Upper lobe of left lung (tissue), 6 donors: Measurements from ENCODE around the gene WDFY3. TPM values are rescaled to one million over a fixed set of nuclear protein-coding genes. Genes with fewer than 3 reads are reported as not detected.

Experiments
- ATAC-seq, 2 donors: fragments of 200-7000 bp; cut with Tn5 transposase; one replicate each; pipeline ENCODE4 v1.9.1; 2022; ENCODE audit warnings: mild to moderate bottlenecking in 2 of 2, moderate library complexity in 2 of 2; ENCODE audit not compliant: low FRiP score in 2 of 2
- DNase-seq, 2 donors: peaks; one replicate each; pipeline ENCODE4 v3.0.0-alpha.2; 2019 to 2020
- H3K27ac ChIP-seq, 4 donors: fragments of 200-600 bp; sonication (generic); one replicate each; pipeline ENCODE4 v1.5.1; 2016 to 2019
- H3K27me3 ChIP-seq, 4 donors: fragments of 200-600 bp; sonication (generic); one replicate each; pipeline ENCODE4 v1.5.1; 2017 to 2019
- H3K36me3 ChIP-seq, 4 donors: fragments of 200-600 bp; sonication (generic); one replicate each; pipeline ENCODE4 v1.5.1; 2016 to 2019
- H3K4me1 ChIP-seq, 4 donors: fragments of 200-600 bp; sonication (generic); one replicate each; pipeline ENCODE4 v1.5.1; 2018 to 2019
- H3K4me3 ChIP-seq, 4 donors: fragments of 200-600 bp; sonication (generic); one replicate each; pipeline ENCODE4 v1.5.1; 2017 to 2019; ENCODE audit warnings: mild to moderate bottlenecking in 2 of 4, moderate library complexity in 1 of 4
- H3K9me3 ChIP-seq, 4 donors: fragments of 200-600 bp; sonication (generic); one replicate each; pipeline ENCODE4 v1.5.1; 2018 to 2019
- EP300 ChIP-seq, 4 donors: sonication (generic); formaldehyde crosslinking; IDR thresholded peaks; one replicate each; pipeline ENCODE4 v1.5.1; 2017; ENCODE audit warnings: antibody characterized with exemption in 4 of 4, control low read depth in 2 of 4
- POLR2A ChIP-seq, 4 donors: fragments of 450-650 bp; IDR thresholded peaks; one replicate each; pipeline ENCODE4 v1.5.1; 2016 to 2017; ENCODE audit warnings: antibody characterized with exemption in 4 of 4, mild to moderate bottlenecking in 2 of 4
- POLR2AphosphoS5 ChIP-seq, 2 donors: sonication (generic); formaldehyde crosslinking; IDR thresholded peaks; one replicate each; pipeline ENCODE4 v1.5.1; 2017; ENCODE audit warnings: antibody characterized with exemption in 2 of 2
- WGBS, 2 donors: methylation state at CpG; one replicate each; pipeline ENCODE4 v1.1.5; 2017 to 2018; 5-methylcytosine and 5-hydroxymethylcytosine counted together
- total RNA-seq, 6 donors: library from RNA; depleted of rRNA in 4 of 6; stranded (reverse); fragments of >200 nt in 4 of 6; gene quantifications; one replicate each; pipeline versions ENCODE4 v1.1.0 to v1.2.1, GENCODE V29; 2016 to 2021
- TF ChIP-seq, protein P1 (sequence below), 6 experiments: fragments of 450-650 bp in 4 of 6; fragments of 200-600 bp in 2 of 6; sonication (generic) in 2 of 6; IDR thresholded peaks; one replicate each; pipeline ENCODE4 v1.5.1; 2016 to 2019; ENCODE audit warnings: antibody characterized with exemption in 6 of 6
- donor health status: DM: no; HTN: no; CAD: no; lungs with moderate emphysema.
- donor health status: DM: no; HTN: yes; CAD: no; lungs with severe emphysema.

Gene WDFY3
- total RNA-seq, 6 donors from 2014 or later, result 52.0 to 159 (median 103) TPM

DNA sequence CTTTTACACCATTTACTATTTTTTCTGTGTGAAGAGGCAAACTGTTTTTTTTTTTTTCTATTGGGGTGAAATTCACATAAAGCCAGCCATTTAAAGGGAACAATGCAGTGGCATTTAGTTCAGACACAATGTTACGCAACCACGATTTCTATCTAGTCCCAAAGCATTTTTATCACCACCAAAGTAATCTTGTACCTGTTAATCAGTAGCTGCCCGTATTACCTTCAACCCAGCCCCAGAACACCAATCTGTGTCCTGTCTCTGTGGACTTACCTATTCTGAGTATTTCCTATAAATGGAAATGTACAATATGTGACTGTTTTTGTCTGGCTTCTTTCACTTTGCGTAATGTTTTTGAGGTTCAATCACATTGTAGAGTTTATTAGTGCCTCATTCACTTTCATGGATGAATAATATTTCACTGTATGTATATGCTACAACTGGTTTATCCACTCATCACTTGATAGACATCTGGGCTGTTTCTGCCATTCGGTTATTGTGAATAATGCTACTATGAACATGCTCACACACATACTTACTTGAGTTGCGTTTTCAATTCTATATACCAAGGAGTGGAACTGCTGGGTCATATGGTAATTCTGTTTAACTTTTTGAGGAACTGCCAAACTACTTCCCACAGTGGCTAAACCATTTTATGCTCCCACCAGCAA is 267.4 kb downstream of the WDFY3 start:
- DNase-seq, result no peak
- H3K9me3 ChIP-seq, result no peaks in the 10 kb centered on the region
- no peaks in the 10 kb centered on the region for H3K27me3 ChIP-seq
- no peak overlapping the region for H3K4me3 ChIP-seq
- TF ChIP-seq POLR2AphosphoS5 (IDR thresholded peaks at IDR 0.05), result no peak
- TF ChIP-seq, protein P1, sequence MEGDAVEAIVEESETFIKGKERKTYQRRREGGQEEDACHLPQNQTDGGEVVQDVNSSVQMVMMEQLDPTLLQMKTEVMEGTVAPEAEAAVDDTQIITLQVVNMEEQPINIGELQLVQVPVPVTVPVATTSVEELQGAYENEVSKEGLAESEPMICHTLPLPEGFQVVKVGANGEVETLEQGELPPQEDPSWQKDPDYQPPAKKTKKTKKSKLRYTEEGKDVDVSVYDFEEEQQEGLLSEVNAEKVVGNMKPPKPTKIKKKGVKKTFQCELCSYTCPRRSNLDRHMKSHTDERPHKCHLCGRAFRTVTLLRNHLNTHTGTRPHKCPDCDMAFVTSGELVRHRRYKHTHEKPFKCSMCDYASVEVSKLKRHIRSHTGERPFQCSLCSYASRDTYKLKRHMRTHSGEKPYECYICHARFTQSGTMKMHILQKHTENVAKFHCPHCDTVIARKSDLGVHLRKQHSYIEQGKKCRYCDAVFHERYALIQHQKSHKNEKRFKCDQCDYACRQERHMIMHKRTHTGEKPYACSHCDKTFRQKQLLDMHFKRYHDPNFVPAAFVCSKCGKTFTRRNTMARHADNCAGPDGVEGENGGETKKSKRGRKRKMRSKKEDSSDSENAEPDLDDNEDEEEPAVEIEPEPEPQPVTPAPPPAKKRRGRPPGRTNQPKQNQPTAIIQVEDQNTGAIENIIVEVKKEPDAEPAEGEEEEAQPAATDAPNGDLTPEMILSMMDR (IDR thresholded peaks at IDR 0.05), result no peak
- no peak for TF ChIP-seq EP300 (IDR thresholded peaks at IDR 0.05)
- no peak for TF ChIP-seq POLR2A (IDR thresholded peaks at IDR 0.05)
- H3K4me1 ChIP-seq, result no peaks in the 10 kb centered on the region
- H3K36me3 ChIP-seq, result peaks cover 22 to 88% (median 54%) of the 10 kb centered on the region in 4 donors
- no peak for ATAC-seq
- 90 to 94% methylated on average over 6 of the region's 6 CpGs for WGBS, 2 donors
- H3K27ac ChIP-seq, result no peak overlapping the region

- no peak for TF ChIP-seq POLR2A (IDR thresholded peaks at IDR 0.05)
- no peak for TF ChIP-seq POLR2AphosphoS5 (IDR thresholded peaks at IDR 0.05)
- TF ChIP-seq EP300 (IDR thresholded peaks at IDR 0.05), result no peak
- TF ChIP-seq, protein P1 (IDR thresholded peaks at IDR 0.05), result no peak
- DNase-seq, result no peak
- H3K27ac ChIP-seq, result no peak overlapping the region
These were observed 268.8 kb downstream of the WDFY3 start for GRCh38 chr4:84697615-84698201.

DNA sequence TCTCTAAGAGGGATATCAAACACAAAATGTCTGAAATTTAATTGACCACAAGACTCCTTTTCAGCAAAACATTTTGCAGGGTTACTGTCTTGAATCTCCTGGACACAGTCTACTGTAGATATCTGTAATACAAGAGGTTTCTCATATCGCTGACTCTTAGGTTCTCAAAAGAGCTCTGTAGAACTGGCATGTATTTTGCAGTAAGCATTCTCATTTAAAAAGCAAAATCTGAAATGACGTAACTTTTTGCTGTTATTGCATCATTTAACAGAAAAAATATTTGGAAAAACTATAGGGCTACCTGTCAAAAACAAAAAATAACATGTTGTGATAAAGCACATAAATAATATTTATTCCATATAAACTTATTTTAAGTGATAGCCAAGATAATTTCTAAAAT is 269.3 kb downstream of the WDFY3 start:
- ATAC-seq, result no peak
- H3K36me3 ChIP-seq, result peaks cover 18 to 87% (median 46%) of the 10 kb centered on the region in 4 donors
- WGBS, 2 donors, result 91 to 92% methylated on average over 2 of the region's 2 CpGs

More at GRCh38 chr4:84697615-84698201, 268.8 kb downstream of the WDFY3 start:
- Histone ChIP-seq H3K4me1 (no peaks in the 10 kb centered on the region), H3K9me3 (no peaks in the 10 kb centered on the region), H3K27me3 (no peaks in the 10 kb centered on the region), H3K36me3 (peaks cover 18 to 87% (median 50%) of the 10 kb centered on the region in 4 donors), H3K4me3 (no peak overlapping the region)
- ATAC-seq, result no peak
- WGBS, 2 donors, result 81 to 82% methylated on average over 4 of the region's 4 CpGs

GRCh38 chr4:84691800-84692199 is 274.7 kb downstream of the WDFY3 start:
- no peak overlapping the region for H3K27ac ChIP-seq
- peaks cover 0 to 5% (median 1%) of the 10 kb centered on the region in 4 donors for H3K4me1 ChIP-seq
- H3K27me3 ChIP-seq, result no peaks in the 10 kb centered on the region
- H3K36me3 ChIP-seq, result peaks cover 16 to 94% (median 52%) of the 10 kb centered on the region in 4 donors
- 91 to 93% methylated on average over 1 of the region's 1 CpG for WGBS, 2 donors
- DNase-seq, result no peak
- no peaks in the 10 kb centered on the region for H3K9me3 ChIP-seq
- H3K4me3 ChIP-seq, result no peak overlapping the region
- no peak for ATAC-seq
- no peak for TF ChIP-seq EP300 (IDR thresholded peaks at IDR 0.05)
- TF ChIP-seq, protein P1 (IDR thresholded peaks at IDR 0.05), result no peak
- TF ChIP-seq POLR2AphosphoS5 (IDR thresholded peaks at IDR 0.05), result no peak
- TF ChIP-seq POLR2A (IDR thresholded peaks at IDR 0.05), result no peak

More for the DNA sequence above, 269.3 kb downstream of the WDFY3 start:
- H3K27ac ChIP-seq, result no peak overlapping the region
- H3K9me3 ChIP-seq, result no peaks in the 10 kb centered on the region
- TF ChIP-seq POLR2A (IDR thresholded peaks at IDR 0.05) (no peak), EP300 (IDR thresholded peaks at IDR 0.05) (no peak), POLR2AphosphoS5 (IDR thresholded peaks at IDR 0.05) (no peak)
- TF ChIP-seq, protein P1 (IDR thresholded peaks at IDR 0.05), result no peak
- peaks cover 0 to under 1% (median 0%) of the 10 kb centered on the region in 4 donors for H3K4me1 ChIP-seq
- no peak for DNase-seq
- no peaks in the 10 kb centered on the region for H3K27me3 ChIP-seq
- H3K4me3 ChIP-seq, result no peak overlapping the region
